ENCODE measurements around the gene NUP205.
"Not testable (repeated sequence)": the region's sequence is repeated elsewhere in the genome, so short reads cannot be mapped to it uniquely, and the experiment has no call there.

NUP205 gene

DNA sequence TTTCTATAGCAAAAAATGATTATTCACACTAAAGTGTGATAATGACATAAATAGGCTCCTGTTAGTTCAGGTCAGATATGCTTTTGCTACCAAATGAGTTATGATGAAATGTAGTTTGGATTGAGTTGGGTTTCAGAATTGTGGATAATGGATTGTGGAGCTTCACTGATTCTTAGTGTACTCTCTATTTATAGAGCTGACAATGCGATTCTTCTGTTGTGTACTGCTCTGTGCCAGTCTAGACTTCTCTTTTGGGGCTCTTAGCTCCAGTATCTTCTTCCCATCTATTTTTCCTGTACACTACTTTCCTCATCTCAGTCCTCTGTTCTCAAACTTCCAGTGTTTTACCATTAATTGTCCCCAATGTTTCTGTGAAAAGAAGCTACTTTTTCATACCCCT is 112.1 kb downstream of the NUP205 start:
- DNase-seq: no peak

DNA sequence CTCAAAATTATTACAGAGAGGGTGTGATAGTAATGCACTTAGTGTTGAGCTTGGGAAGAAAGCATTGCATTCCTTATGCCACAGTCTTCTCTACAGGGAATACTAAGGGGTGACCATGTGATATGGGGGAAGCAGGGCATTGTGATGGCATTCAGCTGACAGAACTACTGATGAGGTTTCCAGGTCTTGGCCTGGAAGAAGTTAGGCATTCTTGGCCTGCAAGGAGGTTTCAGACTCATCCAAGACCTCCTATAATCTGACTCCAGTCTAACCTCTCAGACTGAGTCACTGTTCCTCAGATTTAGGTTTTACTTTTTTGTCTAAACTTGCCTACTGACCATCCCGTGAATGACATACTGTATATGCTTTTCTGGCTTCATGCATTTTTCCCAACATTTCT is 112.5 kb downstream of the NUP205 start:
- DNase-seq: no peak

DNA sequence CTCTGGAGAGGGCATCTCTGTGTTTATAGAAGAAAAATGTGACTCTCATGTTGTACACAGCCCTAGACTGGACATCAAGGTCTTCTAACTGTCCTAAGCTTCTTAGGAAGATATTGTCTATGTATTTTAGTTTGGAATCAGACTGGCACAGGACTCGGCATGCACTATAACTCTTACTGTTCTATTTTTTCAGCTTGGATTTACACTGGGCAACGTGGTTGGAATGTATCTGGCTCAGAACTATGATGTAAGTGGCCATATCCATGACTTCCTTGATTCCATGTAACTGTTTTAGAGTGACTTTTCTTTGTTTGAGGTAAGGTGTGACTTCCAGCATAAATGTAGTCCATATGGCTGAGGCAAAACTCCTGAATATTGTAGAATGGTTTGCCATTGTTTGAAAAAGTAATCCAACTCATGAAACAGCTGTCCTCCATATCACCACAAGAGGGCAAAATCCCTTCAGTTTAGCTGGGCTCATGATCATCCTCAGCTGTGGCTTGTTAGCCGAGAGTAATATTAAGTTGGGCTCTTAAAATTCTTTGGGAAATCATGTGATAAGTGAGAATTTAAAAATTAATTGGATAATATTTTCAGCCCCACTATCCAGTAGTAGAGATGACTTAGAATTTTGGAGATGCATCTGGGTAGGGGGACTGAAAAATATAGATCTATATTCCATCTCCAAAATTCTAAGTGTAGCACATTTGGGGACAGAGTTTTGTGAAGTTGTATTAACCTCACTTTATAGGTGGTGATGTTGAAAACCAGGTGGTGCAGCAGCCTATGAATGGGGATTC is 115.0 kb downstream of the NUP205 start:
- DNase-seq: peak in 1 of 2 donors; percentile 51

DNA sequence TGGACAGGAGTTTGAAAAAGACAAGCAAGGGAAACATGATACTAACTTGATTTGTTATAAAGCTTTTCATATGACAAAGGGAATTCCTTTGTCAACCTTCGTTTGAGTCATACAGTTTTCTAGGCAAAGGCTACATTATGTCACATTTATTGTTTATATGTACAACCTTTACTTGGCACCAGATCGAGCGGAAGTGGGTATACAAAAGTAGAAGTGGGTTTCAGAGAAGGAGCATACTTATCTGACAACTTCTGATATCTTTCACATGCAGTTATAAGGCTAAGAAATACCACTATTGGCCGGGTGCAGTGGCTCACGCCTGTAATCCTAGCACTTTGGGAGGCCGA is 115.6 kb downstream of the NUP205 start:
- DNase-seq: no peak

DNA sequence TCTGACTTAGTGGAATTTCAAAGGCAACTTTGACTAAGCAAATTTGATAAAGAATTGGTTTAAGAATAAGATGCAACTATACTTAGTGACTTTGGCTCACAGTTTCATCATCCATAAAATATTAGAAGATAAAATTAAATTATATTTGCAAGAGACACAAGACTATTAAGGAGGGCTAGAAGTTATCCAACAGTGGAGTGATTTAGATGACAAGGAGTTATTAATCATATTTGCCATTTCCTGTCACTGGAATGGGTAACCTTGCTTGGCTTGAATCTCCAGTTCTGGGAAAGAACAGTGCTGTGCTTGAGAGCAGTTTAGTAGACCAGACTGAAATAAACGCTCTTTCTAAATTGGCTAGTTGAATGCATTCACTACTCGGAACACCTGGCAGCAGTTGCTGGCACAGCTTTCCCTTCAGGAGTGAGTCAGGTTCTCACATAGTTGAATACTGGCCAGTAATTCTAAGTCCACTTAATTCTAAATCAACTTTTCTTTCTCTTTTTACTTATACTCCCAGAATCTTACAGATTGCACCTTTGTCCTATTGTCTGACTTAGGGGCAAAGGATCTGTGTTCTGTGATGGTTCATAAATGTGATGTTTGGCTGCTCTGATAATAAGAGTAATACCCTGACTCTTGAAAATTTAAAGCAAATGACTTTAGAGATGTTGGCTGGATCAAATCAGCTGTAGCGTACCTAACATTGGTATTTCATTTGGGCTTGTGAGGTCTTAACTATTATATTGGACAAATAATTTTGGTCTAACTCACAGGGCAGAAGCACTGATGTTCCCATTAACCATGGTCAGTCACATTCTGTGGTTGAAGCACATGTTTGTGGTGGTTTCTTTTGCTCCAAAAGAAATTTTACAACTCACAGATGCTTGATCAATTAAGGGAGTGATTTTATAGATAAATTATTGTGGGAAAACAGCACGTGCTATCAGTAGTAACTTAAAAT is 121.2 kb downstream of the NUP205 start:
- DNase-seq: no peak

DNA sequence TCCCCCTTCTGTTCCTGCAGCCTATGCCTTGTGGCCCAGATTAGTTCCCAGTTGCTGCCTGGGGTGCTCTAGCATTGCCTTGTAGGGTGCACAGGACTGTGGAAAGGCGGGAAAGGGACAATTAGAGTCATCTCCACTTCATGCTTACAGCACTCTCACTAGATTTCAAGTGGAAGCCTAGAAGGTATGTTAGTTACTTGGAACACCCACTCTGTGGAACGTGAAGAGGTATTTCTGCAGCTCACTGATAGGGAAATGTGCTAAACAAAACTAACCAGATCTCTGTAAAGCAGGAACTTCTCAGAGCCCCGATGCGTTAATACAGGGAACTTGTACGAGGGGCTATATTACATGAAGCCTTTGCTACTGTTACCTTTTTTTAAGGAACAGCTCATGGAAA is 124.0 kb downstream of the NUP205 start:
- DNase-seq: no peak

DNA sequence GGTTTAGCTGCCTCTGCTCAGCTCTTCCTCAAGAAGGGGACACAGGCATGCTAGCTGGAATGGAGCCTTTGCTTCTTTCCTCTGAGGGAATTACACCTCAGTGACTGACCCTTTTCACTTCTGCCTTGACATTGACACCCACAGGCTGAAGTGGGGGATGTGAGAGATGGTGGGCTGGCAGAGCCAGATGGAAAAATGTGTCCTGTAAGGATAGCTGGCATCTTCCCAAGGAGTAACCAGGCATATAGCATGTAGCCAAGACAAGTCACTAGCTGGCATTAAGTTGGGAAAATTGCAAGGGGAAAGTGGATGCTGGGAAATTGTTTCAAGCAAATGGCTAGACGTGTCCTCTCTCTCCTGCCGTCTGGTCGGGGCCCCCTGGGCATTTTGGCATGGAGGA is 124.5 kb downstream of the NUP205 start:
- DNase-seq: no peak

DNA sequence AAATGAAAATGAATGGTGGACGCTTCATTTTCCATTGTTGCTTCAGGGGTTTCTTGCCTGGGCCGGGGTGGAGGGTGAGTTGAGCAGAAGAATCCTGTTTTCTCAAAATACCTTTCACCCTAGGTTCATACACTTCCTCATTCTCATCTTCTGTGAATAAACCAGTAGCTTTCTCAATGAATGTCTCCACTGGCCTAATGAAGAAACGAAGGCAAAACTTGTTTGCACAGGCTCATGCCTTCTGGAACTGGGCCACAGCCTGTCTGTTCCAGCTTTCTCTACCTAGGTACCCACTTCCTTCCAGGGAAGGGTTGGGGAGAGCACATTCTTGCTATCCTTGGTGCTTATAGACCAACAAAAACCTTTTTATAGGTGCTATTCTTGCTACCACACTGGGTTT is 125.9 kb downstream of the NUP205 start:
- DNase-seq: no peak

DNA sequence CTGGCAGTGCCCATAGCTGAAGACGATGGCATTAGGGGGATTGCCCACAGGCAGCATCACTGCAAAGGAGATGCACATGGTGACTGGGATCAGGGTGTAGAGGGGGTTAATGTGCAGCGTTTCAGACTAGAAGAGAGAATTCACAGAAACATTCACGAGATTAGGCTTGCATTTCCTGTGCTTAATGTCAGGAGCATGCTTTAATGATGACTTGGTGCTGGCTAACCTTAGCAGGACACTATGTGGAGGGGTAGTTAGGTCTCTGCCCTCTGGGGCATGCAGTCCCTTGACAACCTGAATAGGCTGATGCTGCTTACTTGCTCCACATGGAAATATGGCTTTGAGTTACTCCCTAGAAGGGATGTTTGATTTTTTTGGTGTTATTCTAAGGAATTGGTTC is 126.4 kb downstream of the NUP205 start:
- no peak for DNase-seq

DNA sequence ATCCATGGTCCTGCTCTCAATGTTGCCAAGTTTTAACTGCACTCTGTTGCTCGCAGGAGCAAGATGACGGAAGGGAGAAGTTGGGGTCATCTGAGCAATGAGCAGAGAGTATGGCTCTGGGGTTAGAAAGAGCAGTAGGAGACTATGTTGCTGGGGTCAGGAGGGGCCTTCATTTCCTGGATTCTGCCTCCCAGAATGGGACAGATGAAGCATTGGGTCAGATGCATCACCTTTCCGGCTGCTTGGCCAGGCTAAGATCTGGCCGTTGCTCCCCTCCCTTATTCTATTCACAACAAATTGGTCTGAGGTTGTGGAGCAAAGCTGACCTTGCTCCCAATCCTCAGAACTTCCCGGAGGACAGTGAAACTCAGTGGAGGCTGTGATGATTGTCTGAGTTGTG is 127.0 kb downstream of the NUP205 start:
- DNase-seq: no peak

DNA sequence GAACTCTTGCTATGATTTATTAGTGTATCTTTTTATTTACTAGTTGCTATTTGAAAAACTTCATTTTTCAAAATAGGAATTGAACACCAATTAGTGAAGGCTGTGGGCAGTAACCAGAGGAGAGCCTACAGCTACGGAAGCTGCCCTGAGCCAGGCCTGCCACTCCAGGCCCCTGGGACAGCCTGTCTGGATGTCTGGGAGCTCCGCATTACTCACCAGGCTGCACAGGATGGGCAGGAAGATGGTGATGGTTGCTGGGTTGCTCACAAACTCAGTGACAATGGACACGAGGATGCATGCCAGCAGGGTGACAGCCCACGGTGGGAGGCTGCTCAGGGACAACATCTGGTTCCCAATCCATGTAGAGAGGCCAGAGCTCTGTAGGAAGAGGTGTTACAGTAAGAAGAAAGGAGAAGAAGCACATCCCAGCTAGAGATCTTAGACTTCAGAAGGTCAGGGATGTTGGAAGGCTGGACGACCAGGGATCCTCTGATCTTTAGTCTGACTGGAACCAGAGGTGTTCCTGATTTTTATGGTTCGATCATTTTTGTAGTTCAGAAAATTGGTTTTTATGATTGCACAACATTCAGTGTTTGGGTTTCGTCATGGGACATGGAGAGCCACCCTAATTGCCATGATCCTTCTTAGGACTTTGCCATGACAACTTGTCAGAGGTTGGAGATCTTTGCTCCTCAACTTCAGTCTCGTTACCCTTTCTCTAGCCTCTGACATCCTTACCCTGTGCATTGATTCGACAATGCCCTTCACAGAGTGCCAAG is 127.8 kb downstream of the NUP205 start:
- no peak for DNase-seq

DNA sequence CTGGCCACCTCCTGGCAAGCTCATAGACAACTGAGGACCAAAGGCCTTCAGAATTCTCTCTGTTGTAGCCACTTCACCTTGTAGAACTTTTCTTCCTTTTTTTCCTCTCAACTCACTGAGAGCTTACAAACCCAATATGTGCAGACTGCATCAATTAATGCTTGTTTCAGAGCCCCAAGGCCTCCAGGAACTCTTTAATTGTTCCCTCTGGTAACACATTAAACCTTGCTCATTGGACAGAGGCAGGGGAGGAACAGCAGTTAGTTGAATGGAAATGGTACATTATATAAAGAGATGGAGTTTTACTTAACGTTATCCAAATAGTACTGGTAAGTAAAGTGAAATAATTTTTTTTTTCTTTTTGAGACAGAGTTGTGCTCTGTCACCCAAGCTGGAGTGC is 129.7 kb downstream of the NUP205 start:
- DNase-seq: no peak

DNA sequence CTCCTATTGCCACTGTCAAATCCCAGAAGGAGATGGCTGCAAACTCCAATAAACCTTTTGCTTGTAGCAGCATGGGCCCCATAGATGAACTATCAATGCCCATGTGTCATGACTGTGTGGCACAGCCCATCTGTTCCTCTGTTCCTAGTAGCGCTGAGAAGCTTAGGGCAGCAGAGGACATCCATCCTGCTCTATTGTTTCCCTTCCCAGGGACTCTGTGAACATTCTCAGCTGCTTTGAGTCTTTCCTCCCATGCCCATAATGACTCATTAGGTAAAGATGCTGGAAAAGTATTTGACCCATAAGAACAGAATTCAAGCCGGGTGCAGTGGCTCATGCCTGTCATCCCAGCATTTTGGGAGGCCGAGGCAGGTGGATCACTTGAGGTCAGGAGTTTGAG is 132.8 kb downstream of the NUP205 start:
- no peak for DNase-seq

DNA sequence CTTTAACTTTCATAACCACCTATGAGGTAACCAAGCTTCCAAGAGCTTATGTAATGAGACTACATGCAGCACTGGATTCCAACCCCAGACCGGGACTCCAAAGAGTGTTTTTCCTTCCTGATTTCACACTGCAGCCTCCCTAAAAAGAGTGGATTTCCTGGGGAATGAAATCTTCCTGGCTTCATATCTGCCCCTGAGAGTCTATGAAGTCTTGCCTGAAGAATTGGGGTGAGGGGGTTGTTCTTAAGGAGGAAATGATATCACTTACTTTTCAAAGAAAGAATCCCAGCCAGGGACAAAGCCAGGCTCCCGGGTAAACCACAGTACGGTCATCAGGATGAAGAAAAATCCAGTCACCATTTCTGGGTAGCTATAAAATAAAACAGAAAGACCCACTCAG is 134.3 kb downstream of the NUP205 start:
- no peak for DNase-seq

DNA sequence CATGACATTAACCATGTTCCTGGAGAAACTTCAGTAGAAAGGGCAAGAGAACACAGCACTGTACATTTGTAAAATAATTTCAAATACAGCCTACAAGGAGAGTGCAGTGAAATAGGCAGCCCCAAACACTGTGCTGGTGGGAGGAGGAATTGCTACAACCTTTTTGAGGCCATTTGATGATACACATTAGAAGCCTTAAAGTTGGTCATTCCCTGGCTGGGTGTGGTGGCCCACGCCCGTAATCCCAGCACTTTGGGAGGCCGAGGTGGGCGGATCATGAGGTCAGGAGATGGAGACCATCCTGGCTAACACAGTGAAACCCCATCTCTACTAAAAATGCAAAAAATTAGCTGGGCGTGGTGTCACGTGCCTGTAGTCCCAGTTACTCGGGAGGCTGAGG is 134.9 kb downstream of the NUP205 start:
- DNase-seq: not testable (repeated sequence)

DNA sequence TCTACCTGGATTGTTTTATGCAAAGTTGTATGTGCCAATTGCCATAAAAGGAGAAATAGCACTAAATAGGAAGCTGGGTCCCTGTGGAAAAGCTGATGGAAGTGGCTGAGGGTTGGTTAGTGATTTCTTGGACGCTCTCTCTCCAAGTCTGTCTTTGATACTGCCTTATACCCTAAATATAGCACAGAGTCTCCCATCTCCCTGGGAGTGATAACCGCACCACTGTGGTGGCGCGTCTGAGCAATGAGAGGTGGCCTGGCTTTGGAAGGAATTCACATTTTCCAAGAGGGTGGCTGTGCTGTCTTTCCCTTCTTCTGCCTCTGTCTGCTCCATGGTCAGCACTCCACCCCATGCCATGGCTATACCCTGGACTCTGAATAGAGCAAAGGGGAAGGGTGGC is 135.8 kb downstream of the NUP205 start:
- DNase-seq: no peak

DNA sequence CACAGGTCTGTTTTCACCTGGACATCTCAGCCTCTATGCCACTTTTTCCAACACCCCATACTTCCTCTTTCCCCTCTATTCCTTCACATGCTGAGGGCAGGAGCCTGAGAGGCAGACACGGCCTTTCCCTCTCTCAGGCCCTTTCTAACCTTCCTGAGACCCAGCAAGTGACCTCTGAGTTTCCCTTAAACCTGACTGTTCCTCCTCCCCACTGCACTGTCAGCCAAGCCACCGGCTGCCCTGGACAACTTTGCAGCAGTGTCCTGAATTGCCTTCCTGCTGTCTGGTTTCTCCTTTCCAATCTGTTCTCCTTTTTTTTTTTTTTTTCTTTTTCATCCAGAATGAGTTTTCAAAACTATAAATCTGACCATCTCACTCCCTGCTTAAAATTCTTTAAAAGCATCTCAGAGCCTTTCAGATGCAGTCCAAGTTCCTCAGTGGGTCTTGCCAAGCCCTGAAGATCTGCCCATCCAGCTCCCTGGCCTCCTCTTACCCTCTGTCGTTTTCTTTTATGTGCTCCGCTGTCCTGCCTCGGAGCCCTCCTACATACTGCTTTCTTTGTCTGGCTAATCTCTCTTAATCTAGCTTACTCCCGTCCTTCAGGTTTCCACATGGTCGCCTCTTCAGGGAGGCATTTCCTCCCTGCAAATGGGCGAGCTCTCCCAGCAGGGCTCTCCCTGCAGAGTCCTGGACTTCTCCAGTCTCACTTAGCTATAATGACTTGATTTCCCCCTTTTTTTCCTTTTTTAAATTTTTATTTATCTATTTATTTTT is 139.7 kb downstream of the NUP205 start:
- no peak for DNase-seq
